ENCODE measurements around the gene APLP2. TPM values are rescaled to one million over a fixed set of nuclear protein-coding genes. Genes with fewer than 3 reads are reported as not detected.

The APLP2 gene
- total RNA-seq, 2 donors from 2014 or later = 821 to 864 TPM

DNA sequence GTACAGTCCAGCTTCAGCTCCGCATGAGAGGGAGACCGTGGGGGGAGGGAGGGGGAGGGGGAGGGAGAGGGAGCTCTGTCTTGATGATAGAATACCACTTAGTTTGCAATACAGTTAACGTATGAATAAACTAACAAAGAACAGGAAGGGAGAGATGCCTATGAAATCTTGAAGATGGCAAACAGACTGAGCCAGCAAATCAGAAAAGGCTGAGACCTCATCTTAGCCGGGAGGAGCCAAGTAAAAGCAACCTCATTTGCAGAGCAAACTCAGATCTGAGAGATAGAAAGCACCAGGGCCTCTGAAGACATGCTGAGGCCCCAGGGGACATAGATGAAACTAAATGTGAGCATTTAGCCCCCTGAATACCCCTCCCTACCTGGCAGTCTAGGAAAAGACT, 23.0 kb downstream of the APLP2 start:
- WGBS, 2 experiments (ENCODE audit: insufficient coverage in 1 of 2, insufficient read length in 1 of 2) = 92 to 100% methylated on average over 2 to 4 of the region's 4 CpGs
- Histone ChIP-seq H3K9me3 (ENCODE audit: control insufficient read depth, low read length) (peaks cover 30% of the 10 kb centered on the region), H3K27me3 (ENCODE audit: control insufficient read depth, insufficient read depth, low read length, poor library complexity, severe bottlenecking) (no peaks in the 10 kb centered on the region), H3K36me3 (ENCODE audit: control insufficient read depth, insufficient read depth, low read length) (peaks cover 60% of the 10 kb centered on the region), H3K27ac (ENCODE audit: low read depth, low read length) (no peak overlapping the region), H3K4me1 (ENCODE audit: control insufficient read depth, insufficient read depth, low read length) (peaks cover 16% of the 10 kb centered on the region), H3K4me3 (ENCODE audit: low read length) (peak overlapping the region; percentile 19), H3K9ac (ENCODE audit: extremely low read depth, low read length, poor library complexity, severe bottlenecking) (no peak overlapping the region)
- TF ChIP-seq, protein P1, sequence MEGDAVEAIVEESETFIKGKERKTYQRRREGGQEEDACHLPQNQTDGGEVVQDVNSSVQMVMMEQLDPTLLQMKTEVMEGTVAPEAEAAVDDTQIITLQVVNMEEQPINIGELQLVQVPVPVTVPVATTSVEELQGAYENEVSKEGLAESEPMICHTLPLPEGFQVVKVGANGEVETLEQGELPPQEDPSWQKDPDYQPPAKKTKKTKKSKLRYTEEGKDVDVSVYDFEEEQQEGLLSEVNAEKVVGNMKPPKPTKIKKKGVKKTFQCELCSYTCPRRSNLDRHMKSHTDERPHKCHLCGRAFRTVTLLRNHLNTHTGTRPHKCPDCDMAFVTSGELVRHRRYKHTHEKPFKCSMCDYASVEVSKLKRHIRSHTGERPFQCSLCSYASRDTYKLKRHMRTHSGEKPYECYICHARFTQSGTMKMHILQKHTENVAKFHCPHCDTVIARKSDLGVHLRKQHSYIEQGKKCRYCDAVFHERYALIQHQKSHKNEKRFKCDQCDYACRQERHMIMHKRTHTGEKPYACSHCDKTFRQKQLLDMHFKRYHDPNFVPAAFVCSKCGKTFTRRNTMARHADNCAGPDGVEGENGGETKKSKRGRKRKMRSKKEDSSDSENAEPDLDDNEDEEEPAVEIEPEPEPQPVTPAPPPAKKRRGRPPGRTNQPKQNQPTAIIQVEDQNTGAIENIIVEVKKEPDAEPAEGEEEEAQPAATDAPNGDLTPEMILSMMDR (conservative IDR thresholded peaks at IDR 0.05) = no peak
- no peak overlapping the region for H3K4me3 Mint-ChIP-seq
- DNase-seq = no peak
- H3K36me3 Mint-ChIP-seq (ENCODE audit: low read depth) = peaks cover 43% of the 10 kb centered on the region
- peaks cover 22% of the 10 kb centered on the region for H3K4me1 Mint-ChIP-seq
- H3K27me3 Mint-ChIP-seq (ENCODE audit: insufficient read depth) = no peaks in the 10 kb centered on the region
- no peak overlapping the region for H3K27ac Mint-ChIP-seq
- H3K9me3 Mint-ChIP-seq = peaks cover 33% of the 10 kb centered on the region

DNA sequence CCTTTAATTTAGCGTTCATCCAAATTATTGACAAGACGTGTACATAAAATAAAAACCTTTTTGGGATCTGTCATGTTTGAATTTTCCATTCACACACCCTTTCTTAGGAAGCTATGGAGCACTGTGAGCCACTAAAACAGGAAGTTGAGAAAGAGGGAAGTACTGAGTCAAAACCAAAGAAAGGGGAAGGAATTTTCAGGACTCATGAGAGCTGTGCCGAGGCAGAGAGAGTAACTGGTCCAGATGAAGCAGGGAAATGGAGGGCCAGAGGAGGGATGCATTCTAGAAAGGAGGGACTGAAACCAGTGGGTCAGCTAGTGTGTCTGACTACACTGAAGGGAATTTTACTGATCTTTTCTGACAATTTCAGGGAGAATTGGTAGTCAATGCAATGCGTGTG, 24.9 kb downstream of the APLP2 start:
- DNase-seq = no peak
- peaks cover 20% of the 10 kb centered on the region for H3K9me3 ChIP-seq (ENCODE audit: control insufficient read depth, low read length)
- H3K9ac ChIP-seq (ENCODE audit: extremely low read depth, low read length, poor library complexity, severe bottlenecking) = no peak overlapping the region
- WGBS, 2 experiments (ENCODE audit: insufficient coverage in 1 of 2, insufficient read length in 1 of 2) = 94 to 100% methylated on average over 4 of the region's 4 CpGs
- no peaks in the 10 kb centered on the region for H3K27me3 ChIP-seq (ENCODE audit: control insufficient read depth, insufficient read depth, low read length, poor library complexity, severe bottlenecking)
- H3K4me1 ChIP-seq (ENCODE audit: control insufficient read depth, insufficient read depth, low read length) = peaks cover 1% of the 10 kb centered on the region
- Mint-ChIP-seq H3K36me3 (ENCODE audit: low read depth) (peaks cover 30% of the 10 kb centered on the region), H3K4me1 (peaks cover 9% of the 10 kb centered on the region), H3K27me3 (ENCODE audit: insufficient read depth) (no peaks in the 10 kb centered on the region), H3K27ac (no peak overlapping the region), H3K4me3 (no peak overlapping the region), H3K9me3 (peaks cover 20% of the 10 kb centered on the region)
- peak overlapping the region; percentile 48 for H3K4me3 ChIP-seq (ENCODE audit: low read length)
- TF ChIP-seq, protein P1 (conservative IDR thresholded peaks at IDR 0.05) = no peak
- H3K27ac ChIP-seq (ENCODE audit: low read depth, low read length) = no peak overlapping the region
- H3K36me3 ChIP-seq (ENCODE audit: control insufficient read depth, insufficient read depth, low read length) = peaks cover 54% of the 10 kb centered on the region

DNA sequence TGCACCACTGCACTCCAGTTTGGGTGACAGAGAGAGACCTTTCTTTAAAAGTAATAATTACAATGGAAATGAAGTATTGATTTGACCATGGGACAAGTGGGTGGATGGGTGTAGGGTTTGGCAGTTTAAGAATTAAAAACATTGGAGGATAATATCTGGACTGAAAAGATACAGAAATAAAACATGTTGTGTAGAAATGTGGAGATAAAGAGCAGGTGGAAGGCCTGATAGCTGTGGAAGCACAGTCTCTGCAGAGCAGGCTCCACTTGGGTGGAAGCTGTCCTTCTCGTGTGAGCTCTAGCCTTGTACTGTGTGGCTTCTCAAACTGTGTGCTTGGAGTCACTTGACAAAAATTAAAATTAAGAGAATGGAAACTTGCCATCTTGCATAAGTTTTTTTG, 25.6 kb downstream of the APLP2 start:
- no peaks in the 10 kb centered on the region for H3K27me3 ChIP-seq (ENCODE audit: control insufficient read depth, insufficient read depth, low read length, poor library complexity, severe bottlenecking)
- peaks cover 9% of the 10 kb centered on the region for H3K4me1 Mint-ChIP-seq
- TF ChIP-seq, protein P1 (conservative IDR thresholded peaks at IDR 0.05) = no peak

More for the DNA sequence above, 25.6 kb downstream of the APLP2 start:
- Mint-ChIP-seq H3K36me3 (ENCODE audit: low read depth) (peaks cover 31% of the 10 kb centered on the region), H3K27ac (no peak overlapping the region), H3K4me3 (no peak overlapping the region), H3K27me3 (ENCODE audit: insufficient read depth) (no peaks in the 10 kb centered on the region), H3K9me3 (peaks cover 15% of the 10 kb centered on the region)
- Histone ChIP-seq H3K9ac (ENCODE audit: extremely low read depth, low read length, poor library complexity, severe bottlenecking) (no peak overlapping the region), H3K27ac (ENCODE audit: low read depth, low read length) (no peak overlapping the region), H3K36me3 (ENCODE audit: control insufficient read depth, insufficient read depth, low read length) (peaks cover 56% of the 10 kb centered on the region), H3K4me1 (ENCODE audit: control insufficient read depth, insufficient read depth, low read length) (no peaks in the 10 kb centered on the region), H3K9me3 (ENCODE audit: control insufficient read depth, low read length) (peaks cover 16% of the 10 kb centered on the region), H3K4me3 (ENCODE audit: low read length) (peak overlapping the region; percentile 48)
- DNase-seq = no peak
- 100% methylated on average over 1 of the region's 1 CpG for WGBS, 2 experiments (ENCODE audit: insufficient coverage in 1 of 2, insufficient read length in 1 of 2)
